HG03108 (cell line): ENCODE data around the gene CSF2RB.

Source experiments
- ATAC-seq: cut with Tn5 transposase; IDR thresholded peaks from one replicate; pipeline ENCODE4 v1.9.1; 2021; ENCODE audit warnings: moderate library complexity; ENCODE audit not compliant: unreplicated experiment

Gene CSF2RB

DNA sequence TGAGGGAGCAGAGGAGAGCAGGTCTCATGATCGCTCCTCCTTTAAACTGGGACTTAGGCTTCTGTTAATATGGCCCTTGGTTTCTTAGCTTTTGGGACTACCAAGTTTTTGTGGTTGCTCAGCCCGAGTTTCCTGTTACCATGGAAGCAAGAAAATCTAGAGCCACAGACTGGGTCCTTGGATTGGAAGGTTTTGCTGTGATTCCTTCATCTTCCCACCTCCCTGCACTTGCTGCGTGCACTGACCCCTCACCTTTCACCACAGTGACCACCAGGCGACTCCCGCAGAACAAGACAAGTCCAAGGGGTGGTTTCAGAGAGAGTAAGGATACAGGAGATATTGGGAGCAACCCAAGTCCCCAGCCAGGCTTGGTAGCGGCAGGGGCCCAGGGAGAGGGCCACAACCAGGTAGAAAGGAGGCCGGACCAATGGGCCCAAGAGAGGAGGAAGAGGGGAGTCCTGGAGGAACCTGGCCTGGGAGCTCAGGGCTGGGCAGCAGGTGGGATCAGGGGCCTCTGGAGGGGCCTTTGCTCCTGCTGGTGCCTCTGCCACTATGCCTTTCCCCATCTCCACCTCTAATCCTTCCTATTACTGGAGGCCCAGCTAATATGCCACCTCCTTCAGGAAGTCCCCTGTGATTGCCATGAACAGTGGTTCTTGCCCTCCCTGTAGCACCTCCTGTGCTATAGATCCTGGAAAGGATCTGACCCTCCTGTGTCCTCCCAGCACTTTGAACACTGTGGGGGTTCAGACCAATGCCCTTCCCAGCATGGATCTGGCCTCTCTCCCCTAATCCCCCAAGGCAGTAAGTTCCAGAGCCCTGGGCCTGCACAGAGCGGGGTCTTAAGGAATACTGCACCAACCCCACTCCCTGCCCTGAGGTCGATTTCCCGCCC lies 21.2 kb downstream of the CSF2RB start:
- ATAC-seq = no peak

DNA sequence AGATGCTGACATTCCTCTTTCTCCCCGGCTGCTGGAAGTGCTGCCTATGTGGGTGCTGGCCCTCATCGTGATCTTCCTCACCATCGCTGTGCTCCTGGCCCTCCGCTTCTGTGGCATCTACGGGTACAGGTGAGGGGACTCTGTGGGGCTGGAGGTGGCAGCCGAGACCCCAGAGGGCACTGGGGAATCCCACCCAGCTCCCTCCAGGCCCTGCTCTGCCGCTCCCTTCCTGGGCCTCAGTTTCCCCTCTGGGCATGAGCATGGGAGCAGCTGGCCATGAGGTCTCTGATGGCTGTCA lies 21.8 kb downstream of the CSF2RB start:
- no peak for ATAC-seq

DNA sequence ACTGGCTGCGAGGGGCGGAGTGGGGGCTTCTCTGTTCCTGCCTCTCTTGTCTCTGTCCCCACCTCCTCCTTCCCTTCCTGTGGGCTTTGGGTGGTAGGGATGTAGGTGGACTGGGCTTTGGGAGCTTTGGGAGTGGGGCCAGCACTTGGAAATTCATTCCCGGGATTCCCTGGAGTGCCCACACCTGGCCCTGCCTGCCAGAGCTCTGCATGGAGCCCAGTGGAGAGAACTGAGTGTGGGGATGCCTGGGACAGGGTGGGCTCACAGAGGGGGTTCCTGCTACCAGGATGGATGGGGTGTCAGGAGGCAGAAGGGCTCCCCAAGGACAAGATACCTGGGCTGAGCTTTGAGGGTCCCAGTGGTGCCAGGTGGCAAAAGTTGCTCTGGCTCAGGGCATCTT lies 22.3 kb downstream of the CSF2RB start:
- ATAC-seq = no peak

DNA sequence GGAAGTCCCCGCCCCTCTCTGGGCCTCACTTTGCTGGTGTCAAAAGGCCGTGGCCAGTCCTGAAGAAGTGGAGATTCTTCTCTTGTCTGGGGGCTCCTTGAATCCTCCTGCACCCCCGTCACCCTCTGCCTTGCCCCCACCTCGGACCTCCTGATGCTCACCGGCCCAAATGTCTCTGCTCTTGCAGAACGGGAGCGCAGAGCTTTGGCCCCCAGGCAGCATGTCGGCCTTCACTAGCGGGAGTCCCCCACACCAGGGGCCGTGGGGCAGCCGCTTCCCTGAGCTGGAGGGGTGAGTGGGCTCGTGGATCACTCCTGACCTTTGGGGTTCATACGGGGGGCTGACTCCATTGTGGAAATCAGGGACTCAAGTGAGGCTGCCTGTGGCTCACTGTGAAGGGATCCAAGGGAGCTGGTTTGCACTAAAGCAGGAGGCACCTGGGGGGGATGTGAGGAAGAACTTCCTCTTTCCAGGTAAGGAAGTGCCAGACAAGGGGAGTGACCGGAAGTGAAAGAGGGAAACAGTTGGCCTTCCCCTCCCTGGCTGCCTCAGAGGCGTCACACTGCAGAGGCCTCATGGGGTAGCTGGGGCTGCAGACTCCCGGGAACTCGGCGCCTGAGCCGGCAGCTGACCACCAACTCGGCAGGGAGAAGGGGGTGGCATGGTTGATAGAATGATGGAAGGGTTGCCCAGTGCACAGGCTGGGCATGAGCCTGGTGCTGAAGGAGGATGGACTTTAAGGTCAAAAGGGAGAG lies 23.1 kb downstream of the CSF2RB start:
- no peak for ATAC-seq

DNA sequence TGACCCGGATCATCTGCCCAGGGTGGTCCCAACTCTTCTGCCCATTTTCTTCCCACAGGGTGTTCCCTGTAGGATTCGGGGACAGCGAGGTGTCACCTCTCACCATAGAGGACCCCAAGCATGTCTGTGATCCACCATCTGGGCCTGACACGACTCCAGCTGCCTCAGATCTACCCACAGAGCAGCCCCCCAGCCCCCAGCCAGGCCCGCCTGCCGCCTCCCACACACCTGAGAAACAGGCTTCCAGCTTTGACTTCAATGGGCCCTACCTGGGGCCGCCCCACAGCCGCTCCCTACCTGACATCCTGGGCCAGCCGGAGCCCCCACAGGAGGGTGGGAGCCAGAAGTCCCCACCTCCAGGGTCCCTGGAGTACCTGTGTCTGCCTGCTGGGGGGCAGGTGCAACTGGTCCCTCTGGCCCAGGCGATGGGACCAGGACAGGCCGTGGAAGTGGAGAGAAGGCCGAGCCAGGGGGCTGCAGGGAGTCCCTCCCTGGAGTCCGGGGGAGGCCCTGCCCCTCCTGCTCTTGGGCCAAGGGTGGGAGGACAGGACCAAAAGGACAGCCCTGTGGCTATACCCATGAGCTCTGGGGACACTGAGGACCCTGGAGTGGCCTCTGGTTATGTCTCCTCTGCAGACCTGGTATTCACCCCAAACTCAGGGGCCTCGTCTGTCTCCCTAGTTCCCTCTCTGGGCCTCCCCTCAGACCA lies 24.0 kb downstream of the CSF2RB start:
- no peak for ATAC-seq

DNA sequence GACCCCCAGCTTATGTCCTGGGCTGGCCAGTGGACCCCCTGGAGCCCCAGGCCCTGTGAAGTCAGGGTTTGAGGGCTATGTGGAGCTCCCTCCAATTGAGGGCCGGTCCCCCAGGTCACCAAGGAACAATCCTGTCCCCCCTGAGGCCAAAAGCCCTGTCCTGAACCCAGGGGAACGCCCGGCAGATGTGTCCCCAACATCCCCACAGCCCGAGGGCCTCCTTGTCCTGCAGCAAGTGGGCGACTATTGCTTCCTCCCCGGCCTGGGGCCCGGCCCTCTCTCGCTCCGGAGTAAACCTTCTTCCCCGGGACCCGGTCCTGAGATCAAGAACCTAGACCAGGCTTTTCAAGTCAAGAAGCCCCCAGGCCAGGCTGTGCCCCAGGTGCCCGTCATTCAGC lies 24.6 kb downstream of the CSF2RB start:
- no peak for ATAC-seq

DNA sequence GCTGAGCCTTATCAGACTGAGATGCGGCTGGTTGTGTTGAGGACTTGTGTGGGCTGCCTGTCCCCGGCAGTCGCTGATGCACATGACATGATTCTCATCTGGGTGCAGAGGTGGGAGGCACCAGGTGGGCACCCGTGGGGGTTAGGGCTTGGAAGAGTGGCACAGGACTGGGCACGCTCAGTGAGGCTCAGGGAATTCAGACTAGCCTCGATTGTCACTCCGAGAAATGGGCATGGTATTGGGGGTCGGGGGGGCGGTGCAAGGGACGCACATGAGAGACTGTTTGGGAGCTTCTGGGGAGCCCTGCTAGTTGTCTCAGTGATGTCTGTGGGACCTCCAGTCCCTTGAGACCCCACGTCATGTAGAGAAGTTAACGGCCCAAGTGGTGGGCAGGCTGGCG lies 25.5 kb downstream of the CSF2RB start:
- no peak for ATAC-seq

DNA sequence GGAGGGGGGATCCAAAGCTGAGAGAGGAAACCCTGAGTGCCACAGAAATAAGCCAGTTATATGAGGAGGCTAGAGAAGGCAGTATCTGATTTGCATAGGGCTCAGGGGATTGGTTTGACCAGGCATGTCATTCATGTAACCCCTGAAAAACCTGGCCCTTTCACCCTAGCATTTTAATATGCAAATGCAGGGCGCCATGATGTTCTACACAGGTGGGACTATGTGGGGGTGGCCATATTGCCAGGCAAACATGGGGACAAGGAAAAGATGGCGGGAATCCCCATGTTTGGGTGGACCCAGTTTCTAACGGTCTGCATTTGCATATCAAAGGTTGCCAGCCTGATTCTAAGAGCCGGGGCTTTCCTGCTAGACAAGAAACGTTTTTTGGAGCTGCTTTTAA lies 27.2 kb downstream of the CSF2RB start:
- no peak for ATAC-seq

DNA sequence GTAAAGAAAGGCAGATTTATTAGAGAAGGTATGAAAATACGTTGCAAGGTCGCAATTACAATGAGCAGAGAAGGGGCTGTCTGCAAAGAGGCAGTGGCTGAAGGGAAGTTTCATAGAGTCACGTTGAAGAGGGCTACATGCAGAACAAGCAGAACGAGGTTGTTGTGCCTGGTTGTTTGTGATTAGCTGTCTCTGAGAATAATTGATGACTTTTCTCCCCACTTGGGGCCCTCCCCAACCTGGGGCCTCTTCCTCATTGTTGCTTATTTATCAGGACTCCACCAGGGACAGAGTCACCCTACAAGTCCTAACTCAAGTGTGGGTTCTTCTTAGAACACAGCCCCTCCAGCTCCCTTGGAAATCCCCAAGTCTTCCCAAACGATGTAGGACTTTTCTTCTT lies 29.1 kb downstream of the CSF2RB start:
- ATAC-seq = no peak

DNA sequence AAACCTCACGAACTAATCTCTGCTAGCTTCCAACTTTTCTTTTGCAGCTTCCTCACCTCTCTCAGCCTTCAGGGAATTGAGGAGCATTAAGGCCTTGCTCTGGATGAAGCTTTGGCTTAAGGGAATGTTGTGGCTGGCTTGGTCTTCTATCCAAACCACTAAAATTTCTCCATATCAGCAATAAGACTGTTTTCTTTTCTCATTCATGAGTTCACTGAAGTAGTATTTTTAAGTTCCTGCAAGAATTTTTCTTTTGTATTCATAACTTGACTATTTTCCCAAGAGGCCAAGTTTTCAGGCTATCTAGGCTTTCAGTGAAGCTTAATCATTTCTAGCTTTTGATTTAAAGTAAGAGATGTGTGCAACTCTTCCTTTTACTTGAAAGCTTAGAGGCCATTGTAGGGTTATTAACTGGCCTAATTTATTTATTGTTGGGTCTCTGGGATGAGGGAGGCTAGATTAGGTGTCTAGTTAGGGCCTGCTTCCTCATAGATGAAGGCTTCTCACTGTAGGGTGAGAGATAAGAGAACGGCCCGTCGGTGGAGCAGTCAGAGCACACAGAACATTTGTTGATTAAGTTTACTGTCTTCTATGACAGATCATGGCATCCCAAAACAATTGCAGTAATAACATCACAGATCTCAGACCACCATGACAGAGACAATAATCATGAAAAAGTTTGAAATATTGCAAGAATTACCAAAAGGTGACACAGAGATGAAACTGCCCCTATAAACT lies 33.2 kb downstream of the CSF2RB start:
- no peak for ATAC-seq

DNA sequence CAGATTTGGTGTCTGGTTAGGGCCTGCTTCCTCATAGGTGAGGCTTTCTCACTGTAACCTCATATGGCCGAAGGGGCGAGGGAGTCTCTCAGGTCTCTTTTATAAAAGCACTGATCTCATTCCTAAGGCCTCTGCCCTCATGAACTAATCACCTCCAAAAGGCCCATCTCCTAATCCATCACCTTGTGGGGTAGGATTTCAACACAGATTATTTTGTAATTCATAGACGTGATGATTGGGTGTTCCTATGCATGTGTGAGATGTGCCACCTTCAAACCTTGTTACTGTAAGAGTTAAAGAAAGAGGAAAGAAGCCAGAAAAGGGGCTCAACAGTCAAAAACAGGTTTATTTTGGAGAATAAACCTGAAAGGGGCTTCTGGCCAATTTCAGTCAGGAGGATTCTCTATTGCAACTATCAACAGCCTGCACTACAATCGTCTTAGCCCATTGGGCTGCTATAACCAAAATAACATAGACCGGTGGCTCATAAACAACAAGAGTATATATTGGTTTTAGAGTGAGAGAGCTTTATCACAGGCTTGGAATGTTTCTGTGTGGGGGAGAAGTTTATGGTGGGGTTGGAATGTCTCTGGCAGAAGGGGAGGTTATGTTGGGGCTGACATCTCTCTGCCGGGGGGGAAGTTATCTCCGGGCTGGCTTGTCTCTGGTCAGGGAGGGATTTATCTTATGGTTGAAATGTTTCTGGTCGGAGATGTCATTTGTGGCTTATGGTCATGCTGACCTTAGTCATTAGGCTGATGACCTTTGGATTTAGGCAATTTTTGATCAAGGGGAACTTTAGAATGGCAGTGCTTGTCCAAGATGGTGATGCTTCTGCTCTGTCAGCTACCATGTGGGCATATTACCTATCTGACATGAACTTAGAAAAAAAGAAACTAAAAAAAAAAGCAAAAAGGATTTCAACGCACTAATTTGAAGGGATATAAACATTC lies 35.1 kb downstream of the CSF2RB start:
- no peak for ATAC-seq

DNA sequence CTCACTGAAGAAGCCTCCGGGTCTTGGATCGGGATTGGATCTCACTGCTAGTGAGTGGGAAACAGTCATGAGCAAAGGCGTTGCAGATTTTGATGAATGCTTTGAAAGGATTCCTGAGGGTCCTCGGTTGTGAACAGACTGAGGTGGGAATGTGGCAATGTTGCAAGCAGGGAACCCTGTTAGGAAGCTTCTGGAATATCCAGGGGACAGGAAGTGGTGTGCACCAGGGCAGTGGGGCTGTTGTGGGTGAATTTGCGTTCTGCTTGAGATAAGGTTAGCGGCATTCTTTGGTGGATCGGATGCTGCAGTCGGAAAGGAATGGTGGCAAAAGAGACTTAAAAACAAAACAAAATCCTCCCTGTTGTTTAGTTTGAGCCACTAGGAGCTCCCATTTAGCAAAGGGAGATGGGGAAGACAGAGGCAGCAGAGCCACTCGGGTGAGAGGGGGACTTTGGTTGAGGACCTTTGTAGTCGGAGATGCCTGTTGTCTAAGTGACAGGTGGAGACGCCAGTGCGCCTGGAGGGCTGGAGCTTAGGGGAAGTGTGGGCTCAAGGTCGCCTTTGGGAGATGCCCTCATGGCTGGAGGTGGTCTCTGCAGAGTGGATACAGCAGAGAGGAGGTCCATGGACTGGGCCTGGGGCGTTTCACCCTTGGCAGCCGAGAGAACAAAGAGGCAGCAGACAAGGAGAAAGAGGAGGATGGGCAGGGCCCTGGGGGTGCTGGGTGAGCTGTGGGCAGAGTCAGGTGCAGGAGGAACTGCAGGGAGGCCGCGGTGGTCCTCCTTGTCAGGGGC lies 37.6 kb downstream of the CSF2RB start:
- no peak for ATAC-seq

DNA sequence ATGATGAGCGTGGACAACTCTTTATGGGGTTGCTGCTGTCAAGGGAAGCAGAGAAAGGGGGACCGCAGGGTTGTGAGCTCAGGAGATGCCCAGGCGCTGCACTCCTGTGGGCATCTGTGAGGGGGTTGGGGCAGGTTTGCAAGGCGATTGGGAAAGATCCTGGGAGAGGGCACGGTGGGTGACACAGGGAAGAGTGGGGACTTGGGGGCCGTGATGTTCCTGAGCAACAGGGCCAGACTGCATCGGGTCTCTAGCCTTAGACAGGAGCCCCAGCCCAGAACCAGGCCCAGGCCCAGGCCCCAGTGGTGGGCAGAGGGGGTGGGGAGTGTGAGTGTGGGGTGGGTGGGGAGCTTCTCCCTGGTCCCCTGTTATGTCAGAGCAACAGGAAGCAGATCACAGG lies 38.3 kb downstream of the CSF2RB start:
- no peak for ATAC-seq

DNA sequence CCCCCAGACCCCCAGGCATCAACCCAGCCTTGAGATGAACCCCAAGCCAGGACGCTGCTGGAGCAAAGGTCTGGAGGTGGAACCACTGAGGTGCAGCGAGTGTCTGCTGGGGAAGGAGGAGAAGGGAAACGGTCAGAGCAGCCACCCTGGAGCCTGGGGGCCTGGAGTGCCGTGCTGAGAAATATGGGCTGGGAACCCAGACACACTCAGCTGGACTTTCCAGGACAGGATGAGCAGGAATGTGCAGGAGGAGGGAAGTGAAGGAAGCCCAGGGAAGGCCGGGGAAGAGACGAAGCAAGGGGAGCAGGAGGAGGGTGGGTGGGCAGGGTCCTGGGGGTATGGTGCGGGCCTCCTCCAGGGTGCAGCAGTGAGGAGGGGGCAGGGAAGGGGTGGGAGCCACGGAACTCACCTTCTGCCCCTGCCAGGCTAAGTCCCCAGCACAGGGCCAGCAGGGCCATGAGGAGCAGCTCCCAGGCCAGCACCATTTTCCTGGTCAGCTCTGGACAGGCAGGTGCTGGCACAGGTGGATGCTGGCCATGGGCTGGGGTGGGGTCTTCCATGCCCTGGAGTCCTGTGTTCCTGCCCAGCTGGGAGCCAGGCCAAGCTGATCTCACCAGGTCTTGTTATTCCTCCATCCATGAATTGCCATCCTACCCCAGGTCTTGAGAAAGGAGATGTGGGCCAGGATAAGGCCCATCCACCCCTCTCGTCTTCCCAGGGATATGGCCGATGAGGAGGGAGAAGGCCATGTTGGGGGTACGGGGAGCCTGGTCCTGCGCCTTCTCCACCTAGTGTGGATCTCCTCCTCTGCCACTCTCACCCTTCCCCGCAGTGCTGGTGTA lies 40.0 kb downstream of the CSF2RB start:
- no peak for ATAC-seq

DNA sequence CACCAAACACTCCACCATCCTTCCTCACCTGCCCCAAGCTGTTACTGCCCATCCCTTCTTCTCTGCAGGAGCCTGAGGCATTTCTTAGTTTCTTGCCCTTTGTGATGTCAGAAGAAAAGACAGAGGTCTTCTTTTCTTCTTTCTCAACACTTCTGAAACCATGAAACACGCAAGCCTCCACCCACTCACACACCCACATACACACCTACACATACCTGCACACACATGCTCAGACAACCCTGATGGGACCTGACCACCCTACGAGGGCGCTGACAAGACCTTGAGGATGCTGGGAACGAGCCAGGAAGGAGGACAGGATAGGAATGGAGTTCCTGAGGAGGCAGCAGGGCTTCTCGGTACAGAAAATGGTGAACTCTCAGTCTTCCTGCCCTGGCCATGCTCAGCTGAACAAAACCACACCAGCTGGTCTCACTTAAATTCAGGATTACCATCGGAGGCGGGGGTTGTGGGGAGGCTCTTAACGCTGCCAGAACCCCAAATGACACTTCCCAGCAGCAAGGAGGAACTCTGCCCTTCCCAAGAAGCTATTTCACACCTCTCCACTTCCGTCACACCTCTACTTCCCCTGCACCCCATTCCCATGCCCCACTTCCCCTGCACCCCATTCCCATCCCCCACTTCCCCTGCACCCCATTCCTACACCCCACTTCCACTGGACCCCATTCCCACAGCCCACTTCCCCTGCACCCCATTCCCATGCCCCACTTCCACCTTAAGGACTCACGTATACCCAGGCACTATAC lies 41.0 kb downstream of the CSF2RB start:
- ATAC-seq = no peak

DNA sequence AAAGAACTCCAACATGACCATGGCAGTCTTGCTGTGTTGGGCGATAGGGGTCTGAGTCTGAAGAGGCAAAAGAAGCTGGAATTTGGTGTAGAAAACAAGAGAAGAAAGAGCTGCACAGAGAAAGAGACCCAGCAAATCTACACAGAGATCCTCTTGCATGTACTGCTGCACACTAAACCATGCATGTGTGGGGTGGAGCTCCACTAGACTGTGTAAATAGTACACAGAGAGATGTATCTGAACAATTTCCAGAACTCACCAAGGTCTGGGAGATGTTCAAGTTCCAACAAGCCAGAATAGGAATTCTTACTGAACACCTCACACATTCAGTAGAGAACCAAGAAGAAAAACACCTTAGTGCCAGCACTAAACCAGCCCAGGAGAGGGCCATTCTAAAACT lies 42.3 kb downstream of the CSF2RB start:
- ATAC-seq = no peak

DNA sequence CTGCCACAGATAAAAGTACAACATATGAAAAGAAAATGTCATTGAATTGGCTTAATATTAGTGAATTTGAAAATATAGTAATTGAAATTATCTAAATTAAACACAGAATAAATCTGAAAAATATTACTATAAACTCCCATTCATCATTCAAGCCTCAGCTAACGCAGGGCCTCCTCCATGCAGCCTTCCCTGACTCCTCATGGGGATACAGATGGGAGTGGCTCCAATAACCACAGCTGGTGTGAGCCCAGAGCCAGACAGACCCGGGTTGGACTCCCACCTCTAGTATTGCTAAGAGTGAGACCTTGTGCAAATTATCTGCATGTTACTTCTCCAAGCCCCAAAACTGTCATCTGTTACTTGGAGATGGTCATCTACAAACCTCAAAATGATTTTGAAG lies 44.9 kb downstream of the CSF2RB start:
- no peak for ATAC-seq

DNA sequence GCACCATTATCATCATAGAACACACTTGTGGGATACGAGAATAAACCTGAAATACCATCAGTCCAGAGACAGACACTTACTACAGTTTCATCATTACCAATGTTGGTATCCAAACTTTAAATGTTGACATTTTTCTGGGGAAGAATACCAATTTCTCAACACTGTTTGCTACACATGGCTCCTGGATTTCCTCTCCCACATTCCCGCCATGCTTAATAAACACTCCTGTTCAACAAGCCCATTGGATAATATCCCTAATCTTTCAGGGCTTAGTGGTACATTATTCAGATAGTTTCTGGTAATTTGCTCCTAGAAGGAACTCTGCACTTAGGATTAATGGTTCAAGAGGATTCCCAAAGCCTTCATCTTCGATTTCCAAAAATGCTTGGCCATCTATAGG lies 48.2 kb downstream of the CSF2RB start:
- no peak for ATAC-seq
